ENCODE data around the gene INPP5A. TPM values are rescaled to one million over a fixed set of nuclear protein-coding genes. Genes with fewer than 3 reads are reported as not detected.

INPP5A gene
- total RNA-seq, 1 experiment from 2014 or later = 12.3 TPM

DNA sequence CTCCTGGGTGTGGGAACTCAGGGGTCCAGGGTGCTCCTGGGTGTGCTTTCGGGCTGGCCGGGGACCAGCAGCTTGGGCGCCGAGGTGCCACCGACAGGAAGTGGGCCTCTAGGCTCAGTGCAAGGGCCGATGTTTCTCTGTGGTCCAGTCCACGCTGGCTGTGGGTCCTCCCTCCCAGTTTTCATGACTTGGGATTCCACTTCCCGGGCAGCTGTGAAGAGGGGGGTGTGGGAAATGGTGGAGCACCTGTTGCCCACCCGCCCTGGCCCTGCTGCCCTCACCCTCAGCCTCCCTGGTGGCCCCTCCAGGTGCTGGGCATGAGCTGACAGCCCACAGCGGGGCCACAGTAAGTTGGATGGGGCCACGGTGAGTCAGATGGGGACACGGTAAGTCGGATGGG lies 189.8 kb downstream of the INPP5A start:
- intact Hi-C loops (cut with micrococcal nuclease) = no loop called here
- Histone ChIP-seq H3K4me2 (ENCODE audit: low read length) (no peak overlapping the region), H2AFZ (ENCODE audit: low read depth, low read length, poor library complexity, severe bottlenecking) (no peak overlapping the region), H3K27me3 (ENCODE audit: insufficient read depth, low read length) (no peaks in the 10 kb centered on the region), H3K4me1 (ENCODE audit: control insufficient read depth in 1 of 2, insufficient read depth in 2 of 2, low read length in 2 of 2) (no peaks in the 10 kb centered on the region), H3K27ac (ENCODE audit: low read depth, low read length) (no peak overlapping the region), H3K9ac (ENCODE audit: low read length) (no peak overlapping the region), H3K4me3 (replicated peaks in 1 of 2; ENCODE audit: low read depth in 1 of 2, low read length in 2 of 2) (no peak overlapping the region), H3K9me3 (ENCODE audit: control insufficient read depth in 1 of 2, insufficient read depth in 1 of 2, low read depth in 1 of 2, low read length in 2 of 2) (no peaks in the 10 kb centered on the region), H3K79me2 (ENCODE audit: insufficient read depth, low read length) (no peaks in the 10 kb centered on the region), H3K36me3 (ENCODE audit: control insufficient read depth in 1 of 2, insufficient read depth in 2 of 2, low read length in 2 of 2) (no peaks in the 10 kb centered on the region), H3K9me2 (ENCODE audit: insufficient read depth) (no peaks in the 10 kb centered on the region), H4K20me1 (ENCODE audit: insufficient read depth) (no peaks in the 10 kb centered on the region)
- ATAC-seq (no peak), DNase-seq (ENCODE audit: low read depth, low spot score) (no peak)
- BruUV-seq (replicated peaks) = no TSS peak
- TF ChIP-seq SP1 (IDR thresholded peaks at IDR 0.05; ENCODE audit: low read depth) (no peak), POLR2A (IDR thresholded peaks at IDR 0.05; ENCODE audit: borderline replicate concordance, extremely low read depth, insufficient read depth, insufficient read length) (no peak), JUND (IDR thresholded peaks at IDR 0.05) (no peak)
- TF ChIP-seq, protein P1, sequence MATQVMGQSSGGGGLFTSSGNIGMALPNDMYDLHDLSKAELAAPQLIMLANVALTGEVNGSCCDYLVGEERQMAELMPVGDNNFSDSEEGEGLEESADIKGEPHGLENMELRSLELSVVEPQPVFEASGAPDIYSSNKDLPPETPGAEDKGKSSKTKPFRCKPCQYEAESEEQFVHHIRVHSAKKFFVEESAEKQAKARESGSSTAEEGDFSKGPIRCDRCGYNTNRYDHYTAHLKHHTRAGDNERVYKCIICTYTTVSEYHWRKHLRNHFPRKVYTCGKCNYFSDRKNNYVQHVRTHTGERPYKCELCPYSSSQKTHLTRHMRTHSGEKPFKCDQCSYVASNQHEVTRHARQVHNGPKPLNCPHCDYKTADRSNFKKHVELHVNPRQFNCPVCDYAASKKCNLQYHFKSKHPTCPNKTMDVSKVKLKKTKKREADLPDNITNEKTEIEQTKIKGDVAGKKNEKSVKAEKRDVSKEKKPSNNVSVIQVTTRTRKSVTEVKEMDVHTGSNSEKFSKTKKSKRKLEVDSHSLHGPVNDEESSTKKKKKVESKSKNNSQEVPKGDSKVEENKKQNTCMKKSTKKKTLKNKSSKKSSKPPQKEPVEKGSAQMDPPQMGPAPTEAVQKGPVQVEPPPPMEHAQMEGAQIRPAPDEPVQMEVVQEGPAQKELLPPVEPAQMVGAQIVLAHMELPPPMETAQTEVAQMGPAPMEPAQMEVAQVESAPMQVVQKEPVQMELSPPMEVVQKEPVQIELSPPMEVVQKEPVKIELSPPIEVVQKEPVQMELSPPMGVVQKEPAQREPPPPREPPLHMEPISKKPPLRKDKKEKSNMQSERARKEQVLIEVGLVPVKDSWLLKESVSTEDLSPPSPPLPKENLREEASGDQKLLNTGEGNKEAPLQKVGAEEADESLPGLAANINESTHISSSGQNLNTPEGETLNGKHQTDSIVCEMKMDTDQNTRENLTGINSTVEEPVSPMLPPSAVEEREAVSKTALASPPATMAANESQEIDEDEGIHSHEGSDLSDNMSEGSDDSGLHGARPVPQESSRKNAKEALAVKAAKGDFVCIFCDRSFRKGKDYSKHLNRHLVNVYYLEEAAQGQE (IDR thresholded peaks at IDR 0.05; ENCODE audit: low read depth) = no peak
- POLR2A ChIA-PET = no interaction called here
- CTCF ChIA-PET = no interaction called here
- RAD21 ChIA-PET (ENCODE audit: low non-redundant PET in 1 of 2, low total read pairs in 2 of 2, uncharacterized antibody in 2 of 2, unreplicated experiment in 2 of 2) = no interaction called here

DNA sequence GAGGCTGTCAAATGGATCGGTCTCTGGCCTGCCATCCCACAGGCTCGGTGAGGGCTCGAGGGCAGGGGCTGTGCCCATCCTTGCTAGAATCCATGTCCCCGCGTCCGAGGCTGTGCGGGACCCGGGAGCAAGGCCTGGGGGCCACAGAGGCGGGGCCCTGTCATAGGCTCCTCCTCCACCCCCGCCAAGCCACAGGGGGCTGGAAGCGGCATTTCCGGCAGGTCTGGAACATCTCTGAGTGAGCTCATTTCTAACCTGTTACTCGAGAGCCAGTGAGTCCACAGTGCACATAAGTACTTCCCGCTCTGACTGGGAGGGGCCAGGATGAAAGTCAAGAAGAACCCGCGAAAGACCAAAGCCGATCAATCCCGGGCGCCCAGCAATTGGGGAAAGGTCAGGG lies 190.7 kb downstream of the INPP5A start:
- intact Hi-C loops (cut with micrococcal nuclease) = no loop called here
- BruUV-seq (replicated peaks) = no TSS peak
- DNase-seq (ENCODE audit: low read depth, low spot score) (no peak), ATAC-seq (no peak)
- Histone ChIP-seq H3K79me2 (ENCODE audit: insufficient read depth, low read length) (no peaks in the 10 kb centered on the region), H3K4me1 (ENCODE audit: control insufficient read depth in 1 of 2, insufficient read depth in 2 of 2, low read length in 2 of 2) (no peaks in the 10 kb centered on the region), H3K4me2 (ENCODE audit: low read length) (no peak overlapping the region), H3K4me3 (replicated peaks in 1 of 2; ENCODE audit: low read depth in 1 of 2, low read length in 2 of 2) (no peak overlapping the region), H3K27ac (ENCODE audit: low read depth, low read length) (no peak overlapping the region), H2AFZ (ENCODE audit: low read depth, low read length, poor library complexity, severe bottlenecking) (no peak overlapping the region), H3K27me3 (ENCODE audit: insufficient read depth, low read length) (no peaks in the 10 kb centered on the region), H3K9me3 (ENCODE audit: control insufficient read depth in 1 of 2, insufficient read depth in 1 of 2, low read depth in 1 of 2, low read length in 2 of 2) (no peaks in the 10 kb centered on the region), H3K9me2 (ENCODE audit: insufficient read depth) (no peaks in the 10 kb centered on the region), H4K20me1 (ENCODE audit: insufficient read depth) (no peaks in the 10 kb centered on the region), H3K36me3 (ENCODE audit: control insufficient read depth in 1 of 2, insufficient read depth in 2 of 2, low read length in 2 of 2) (no peaks in the 10 kb centered on the region), H3K9ac (ENCODE audit: low read length) (no peak overlapping the region)
- ChIA-PET CTCF (no interaction called here), RAD21 (ENCODE audit: low non-redundant PET in 1 of 2, low total read pairs in 2 of 2, uncharacterized antibody in 2 of 2, unreplicated experiment in 2 of 2) (no interaction called here), POLR2A (no interaction called here)
- TF ChIP-seq, protein P2, sequence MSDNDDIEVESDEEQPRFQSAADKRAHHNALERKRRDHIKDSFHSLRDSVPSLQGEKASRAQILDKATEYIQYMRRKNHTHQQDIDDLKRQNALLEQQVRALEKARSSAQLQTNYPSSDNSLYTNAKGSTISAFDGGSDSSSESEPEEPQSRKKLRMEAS (IDR thresholded peaks at IDR 0.05) = no peak
- TF ChIP-seq EGR1 (IDR thresholded peaks at IDR 0.05; ENCODE audit: low read depth) (no peak), ELF1 (IDR thresholded peaks at IDR 0.05; ENCODE audit: borderline replicate concordance, low read depth) (no peak), CBX3 (IDR thresholded peaks at IDR 0.05; ENCODE audit: low read depth) (no peak), TCF7L2 (IDR thresholded peaks at IDR 0.05; ENCODE audit: borderline replicate concordance, extremely low read depth, insufficient read depth, insufficient read length) (no peak), SP1 (IDR thresholded peaks at IDR 0.05; ENCODE audit: low read depth) (no peak), JUND (IDR thresholded peaks at IDR 0.05) (no peak), SIN3A (IDR thresholded peaks at IDR 0.05; ENCODE audit: low read depth) (no peak)
- TF ChIP-seq, protein P3, sequence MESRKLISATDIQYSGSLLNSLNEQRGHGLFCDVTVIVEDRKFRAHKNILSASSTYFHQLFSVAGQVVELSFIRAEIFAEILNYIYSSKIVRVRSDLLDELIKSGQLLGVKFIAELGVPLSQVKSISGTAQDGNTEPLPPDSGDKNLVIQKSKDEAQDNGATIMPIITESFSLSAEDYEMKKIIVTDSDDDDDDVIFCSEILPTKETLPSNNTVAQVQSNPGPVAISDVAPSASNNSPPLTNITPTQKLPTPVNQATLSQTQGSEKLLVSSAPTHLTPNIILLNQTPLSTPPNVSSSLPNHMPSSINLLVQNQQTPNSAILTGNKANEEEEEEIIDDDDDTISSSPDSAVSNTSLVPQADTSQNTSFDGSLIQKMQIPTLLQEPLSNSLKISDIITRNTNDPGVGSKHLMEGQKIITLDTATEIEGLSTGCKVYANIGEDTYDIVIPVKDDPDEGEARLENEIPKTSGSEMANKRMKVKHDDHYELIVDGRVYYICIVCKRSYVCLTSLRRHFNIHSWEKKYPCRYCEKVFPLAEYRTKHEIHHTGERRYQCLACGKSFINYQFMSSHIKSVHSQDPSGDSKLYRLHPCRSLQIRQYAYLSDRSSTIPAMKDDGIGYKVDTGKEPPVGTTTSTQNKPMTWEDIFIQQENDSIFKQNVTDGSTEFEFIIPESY (IDR thresholded peaks at IDR 0.05; ENCODE audit: extremely low read depth, insufficient replicate concordance, low read length) = no peak
